Measurements from ENCODE around the gene EIF4G3. TPM values are rescaled to one million over a fixed set of nuclear protein-coding genes. Genes with fewer than 3 reads are reported as not detected.

The EIF4G3 gene
- total RNA-seq, 2 experiments from 2014 or later: 37.9 to 41.2 TPM

DNA sequence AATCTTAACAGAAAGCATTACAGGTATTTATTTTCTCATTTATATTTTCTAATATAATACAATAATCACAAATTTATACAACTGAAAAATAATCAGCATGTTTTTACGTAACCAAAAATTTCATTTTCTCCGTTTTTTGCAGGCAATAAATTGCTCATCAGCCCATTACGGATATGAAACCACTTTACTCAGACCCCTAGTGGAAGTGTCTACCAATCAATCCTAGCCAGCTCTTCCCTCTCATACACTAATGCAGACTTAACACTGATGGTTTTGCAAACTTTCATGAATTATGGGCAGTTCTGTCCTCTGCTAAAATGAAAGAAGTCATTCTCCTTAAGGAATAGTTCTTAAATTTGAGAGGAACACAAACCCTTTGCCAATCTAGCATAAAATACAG is 124.7 kb downstream of the EIF4G3 start:
- POLR2A ChIA-PET: no interaction called here
- peaks cover 11% of the 10 kb centered on the region for H3K36me3 Mint-ChIP-seq (ENCODE audit: low read depth)

DNA sequence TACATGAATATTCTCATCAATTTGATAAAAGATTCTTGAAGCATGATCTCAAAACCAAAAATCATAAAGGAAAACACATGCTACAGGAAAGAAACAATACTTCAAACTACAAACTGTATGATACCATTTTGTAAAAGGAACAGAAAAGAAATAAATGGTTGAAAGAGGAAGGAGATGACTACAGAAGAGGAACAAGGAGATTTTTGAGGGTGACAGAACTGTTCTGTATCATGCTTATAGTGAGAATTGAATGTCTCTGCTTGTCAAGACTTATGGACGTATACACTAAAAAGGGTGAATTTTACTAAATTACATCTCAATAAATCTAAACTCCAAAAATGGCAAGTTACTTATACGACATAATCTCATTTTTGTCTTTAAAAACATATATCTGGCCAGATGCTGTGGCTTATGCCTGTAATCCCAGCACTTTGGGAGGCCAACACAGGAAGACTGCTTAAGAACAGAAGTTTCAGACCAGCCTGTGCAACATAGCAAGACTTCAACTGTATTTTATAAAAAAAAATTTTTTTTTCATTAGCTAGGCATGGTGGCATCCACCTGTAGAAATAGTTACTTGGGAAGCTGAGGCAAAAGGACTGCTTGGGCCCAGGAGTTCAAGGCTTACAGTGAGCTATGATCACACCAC is 125.4 kb downstream of the EIF4G3 start:
- ATAC-seq: no peak
- Mint-ChIP-seq H3K4me1 (ENCODE audit: low read depth) (no peaks in the 10 kb centered on the region), H3K27me3 (ENCODE audit: low read depth) (no peaks in the 10 kb centered on the region), H3K27ac (no peak overlapping the region), H3K4me3 (no peak overlapping the region), H3K36me3 (ENCODE audit: low read depth) (peaks cover 11% of the 10 kb centered on the region), H3K9me3 (ENCODE audit: insufficient read depth) (no peaks in the 10 kb centered on the region)
- POLR2A ChIA-PET: no interaction called here
- CTCF ChIA-PET: no interaction called here
- no peak for DNase-seq

More for the DNA sequence above, 124.7 kb downstream of the EIF4G3 start:
- DNase-seq: no peak
- CTCF ChIA-PET: no interaction called here
- Mint-ChIP-seq H3K27ac (no peak overlapping the region), H3K27me3 (ENCODE audit: low read depth) (no peaks in the 10 kb centered on the region), H3K4me1 (ENCODE audit: low read depth) (no peaks in the 10 kb centered on the region), H3K4me3 (no peak overlapping the region), H3K9me3 (ENCODE audit: insufficient read depth) (no peaks in the 10 kb centered on the region)
- no peak for ATAC-seq

DNA sequence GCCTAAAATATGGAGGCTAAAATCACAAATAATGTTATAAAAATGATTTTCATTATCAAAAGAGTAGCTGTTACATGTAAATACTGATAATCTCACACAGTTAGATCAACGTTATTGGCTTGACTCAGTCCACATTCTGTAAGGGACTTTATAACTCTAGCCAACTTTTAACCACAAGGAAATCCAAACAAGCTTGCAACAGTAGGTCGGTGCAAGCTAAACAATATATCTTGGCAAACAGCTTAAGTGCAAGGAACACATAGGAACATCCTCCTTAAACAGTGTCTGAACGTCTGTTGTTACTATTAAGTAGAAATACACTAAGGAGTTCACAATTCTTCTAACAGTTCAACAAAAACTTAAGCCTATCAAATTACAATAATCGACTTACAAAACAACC is 126.7 kb downstream of the EIF4G3 start:
- Mint-ChIP-seq H3K27ac (no peak overlapping the region), H3K4me1 (ENCODE audit: low read depth) (no peaks in the 10 kb centered on the region), H3K9me3 (ENCODE audit: insufficient read depth) (no peaks in the 10 kb centered on the region), H3K27me3 (ENCODE audit: low read depth) (no peaks in the 10 kb centered on the region), H3K4me3 (no peak overlapping the region), H3K36me3 (ENCODE audit: low read depth) (peaks cover 14% of the 10 kb centered on the region)
- DNase-seq (no peak), ATAC-seq (no peak)
- CTCF ChIA-PET: interaction anchor here (1.3 kb wide), 1 partner anchor 13 kb away, joined by 3 read pairs; no protein-coding TSS in a partner anchor
- POLR2A ChIA-PET: no interaction called here

DNA sequence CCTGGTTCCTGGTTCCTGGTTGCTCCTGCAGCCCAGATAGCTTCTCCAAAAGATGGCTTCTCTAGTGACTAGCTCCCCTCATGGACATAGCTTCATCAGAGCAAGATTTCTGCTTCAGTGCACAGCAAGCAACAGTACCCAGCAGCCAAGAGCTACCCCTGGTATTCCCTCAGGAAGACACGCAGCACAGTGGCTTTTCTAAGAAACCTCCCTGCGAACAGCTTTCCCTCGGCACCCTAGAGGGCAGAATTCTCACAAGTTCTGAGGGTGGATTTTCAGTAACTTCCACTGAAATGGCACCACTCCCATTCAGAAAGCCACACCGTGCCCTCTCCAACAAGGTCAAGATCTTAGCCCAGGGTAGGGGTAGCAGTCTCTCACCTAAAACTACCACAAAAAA is 128.2 kb downstream of the EIF4G3 start:
- CTCF ChIA-PET: interaction anchor here (1.2 kb wide), 1 partner anchor 42 kb away, joined by 3 read pairs; no protein-coding TSS in a partner anchor

DNA sequence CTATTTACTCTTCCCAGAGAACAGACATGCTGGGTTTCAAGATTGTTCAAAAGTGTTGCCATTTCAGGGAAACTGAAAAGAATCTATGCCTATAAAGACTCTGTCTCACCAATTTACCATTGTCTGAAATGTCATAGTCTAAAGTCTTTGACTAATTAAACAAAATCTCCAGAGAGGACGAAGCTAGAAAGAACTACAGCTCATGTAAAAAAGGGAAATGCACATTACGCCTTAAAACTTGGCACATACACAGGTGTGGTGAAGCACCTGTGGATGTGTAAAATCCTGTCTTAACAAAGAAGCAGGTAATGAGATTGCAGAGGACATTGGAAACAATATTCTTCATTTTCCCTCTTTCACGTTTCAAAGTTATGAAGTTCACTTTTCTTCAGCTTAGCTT is 130.6 kb downstream of the EIF4G3 start:
- ATAC-seq (no peak), DNase-seq (no peak)
- Mint-ChIP-seq H3K27me3 (ENCODE audit: low read depth) (no peaks in the 10 kb centered on the region), H3K27ac (no peak overlapping the region), H3K9me3 (ENCODE audit: insufficient read depth) (no peaks in the 10 kb centered on the region), H3K36me3 (ENCODE audit: low read depth) (peaks cover 18% of the 10 kb centered on the region), H3K4me1 (ENCODE audit: low read depth) (no peaks in the 10 kb centered on the region), H3K4me3 (no peak overlapping the region)
- ChIA-PET CTCF (no interaction called here), POLR2A (no interaction called here)

More for the DNA sequence above, 128.2 kb downstream of the EIF4G3 start:
- Mint-ChIP-seq H3K36me3 (ENCODE audit: low read depth) (peaks cover 14% of the 10 kb centered on the region), H3K4me1 (ENCODE audit: low read depth) (no peaks in the 10 kb centered on the region), H3K27me3 (ENCODE audit: low read depth) (no peaks in the 10 kb centered on the region), H3K9me3 (ENCODE audit: insufficient read depth) (no peaks in the 10 kb centered on the region), H3K4me3 (no peak overlapping the region), H3K27ac (no peak overlapping the region)
- POLR2A ChIA-PET: no interaction called here
- ATAC-seq: no peak
- DNase-seq: no peak

DNA sequence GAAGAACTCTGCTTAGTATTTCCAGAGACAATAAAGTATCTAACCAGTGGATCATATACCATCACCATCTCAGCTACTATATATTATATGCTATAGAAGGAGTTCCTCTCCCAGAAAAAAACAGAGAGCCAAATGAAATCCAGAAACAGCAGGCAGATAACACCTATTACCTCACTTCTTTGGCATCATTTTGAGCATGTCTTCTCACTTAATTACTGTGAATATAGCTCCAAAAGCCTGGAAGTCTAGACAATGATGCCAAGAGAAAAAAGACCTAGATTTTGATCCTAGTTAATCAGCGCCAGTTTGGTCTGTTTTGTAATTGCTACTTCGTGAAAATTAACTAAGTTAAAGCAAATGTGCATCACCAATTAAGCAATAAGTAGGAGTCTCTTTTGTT is 131.3 kb downstream of the EIF4G3 start:
- Mint-ChIP-seq H3K27ac (no peak overlapping the region), H3K9me3 (ENCODE audit: insufficient read depth) (no peaks in the 10 kb centered on the region), H3K36me3 (ENCODE audit: low read depth) (peaks cover 18% of the 10 kb centered on the region), H3K4me1 (ENCODE audit: low read depth) (no peaks in the 10 kb centered on the region), H3K27me3 (ENCODE audit: low read depth) (no peaks in the 10 kb centered on the region), H3K4me3 (no peak overlapping the region)
- ATAC-seq: no peak
- DNase-seq: no peak
- ChIA-PET CTCF (interaction anchor here (0.5 to 1.3 kb wide), 3 partner anchors 23 to 649 kb away, joined by 3 to 4 read pairs (median 3); no protein-coding TSS in a partner anchor), POLR2A (no interaction called here)

DNA sequence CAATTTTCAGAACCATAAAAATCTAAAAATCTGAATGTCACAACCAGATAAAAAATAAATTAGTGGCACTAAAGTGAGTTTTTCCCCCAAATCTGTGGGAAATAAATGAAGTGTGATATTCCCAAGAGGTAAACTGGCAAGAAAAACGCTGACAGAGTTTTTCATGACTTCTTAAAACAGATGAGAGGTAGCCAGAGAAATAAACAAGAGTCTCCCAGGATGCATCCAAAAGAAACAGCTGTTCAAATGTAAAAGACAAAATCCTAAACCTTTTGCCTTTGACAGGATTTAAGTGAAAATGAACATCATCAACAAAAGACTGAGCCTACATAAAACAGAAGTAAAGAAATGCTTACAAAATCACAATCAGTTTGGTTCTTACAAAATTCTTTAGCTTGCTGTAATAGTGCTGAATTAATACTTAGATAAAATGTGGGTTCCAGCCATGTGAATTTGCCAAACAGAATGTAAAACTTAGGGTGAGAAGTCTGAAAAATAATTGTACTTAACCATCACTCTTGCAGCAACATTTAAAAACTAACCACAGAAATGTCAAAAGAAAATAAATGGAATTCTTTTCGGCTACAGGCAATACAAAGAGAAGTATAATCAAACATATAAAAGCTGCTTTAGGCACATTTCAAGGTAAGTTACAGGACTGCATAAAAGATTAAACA is 133.6 kb downstream of the EIF4G3 start:
- no peak overlapping the region for H3K4me3 Mint-ChIP-seq
- ATAC-seq (no peak), DNase-seq (no peak)
- peaks cover 10% of the 10 kb centered on the region for H3K36me3 Mint-ChIP-seq (ENCODE audit: low read depth)
- H3K9me3 Mint-ChIP-seq (ENCODE audit: insufficient read depth): no peaks in the 10 kb centered on the region
- no peak overlapping the region for H3K27ac Mint-ChIP-seq
- no peaks in the 10 kb centered on the region for H3K4me1 Mint-ChIP-seq (ENCODE audit: low read depth)
- no peaks in the 10 kb centered on the region for H3K27me3 Mint-ChIP-seq (ENCODE audit: low read depth)
- CTCF ChIA-PET: interaction anchor here (1.3 to 1.6 kb wide), 2 partner anchors 63 to 152 kb away, joined by 3 read pairs; no protein-coding TSS in a partner anchor
- POLR2A ChIA-PET: no interaction called here

DNA sequence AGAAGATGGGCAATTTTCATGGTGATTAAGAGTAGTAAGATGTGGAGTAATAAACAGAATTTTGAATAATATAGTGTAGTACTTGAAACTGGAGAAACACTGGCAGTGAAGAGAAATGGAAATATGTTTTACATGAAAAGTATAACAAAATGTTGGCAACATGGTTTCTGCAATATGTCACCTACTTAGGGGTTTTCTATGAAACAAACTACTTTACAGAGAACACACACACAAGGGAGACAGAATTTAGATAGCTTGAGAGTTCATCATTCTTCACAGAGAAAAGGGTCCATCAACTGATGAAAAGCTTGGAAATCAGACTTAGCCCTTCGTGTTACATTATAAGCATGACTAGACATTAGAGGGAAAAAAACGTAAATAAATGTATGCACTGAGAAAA is 135.2 kb downstream of the EIF4G3 start:
- Mint-ChIP-seq H3K9me3 (ENCODE audit: insufficient read depth) (no peaks in the 10 kb centered on the region), H3K27me3 (ENCODE audit: low read depth) (no peaks in the 10 kb centered on the region), H3K27ac (no peak overlapping the region), H3K4me3 (no peak overlapping the region), H3K4me1 (ENCODE audit: low read depth) (no peaks in the 10 kb centered on the region), H3K36me3 (ENCODE audit: low read depth) (peaks cover 13% of the 10 kb centered on the region)
- ChIA-PET POLR2A (no interaction called here), CTCF (interaction anchor here (1.2 kb wide), 1 partner anchor 16 kb away, joined by 3 read pairs; no protein-coding TSS in a partner anchor)
- DNase-seq (no peak), ATAC-seq (no peak)

DNA sequence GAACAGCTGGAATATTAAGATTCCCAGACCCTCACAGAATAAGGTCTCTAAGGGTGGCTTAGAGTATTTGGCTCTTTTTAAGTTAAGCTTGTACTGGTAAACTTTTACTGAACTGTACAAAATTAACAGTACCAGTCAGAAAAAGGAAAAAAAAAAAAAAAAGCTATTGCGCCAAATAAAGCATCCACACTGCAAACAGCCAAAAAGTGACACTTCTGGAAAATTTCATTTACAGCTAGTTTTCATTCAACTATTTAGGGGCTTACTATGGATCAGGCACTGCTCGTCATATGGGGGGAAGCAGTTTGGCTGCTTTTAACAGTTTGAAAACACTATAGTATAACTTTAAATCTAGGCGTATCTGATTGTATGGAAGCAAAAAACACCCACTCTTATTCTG is 139.6 kb downstream of the EIF4G3 start:
- no peaks in the 10 kb centered on the region for H3K27me3 Mint-ChIP-seq (ENCODE audit: low read depth)
- ATAC-seq (no peak), DNase-seq (no peak)
- H3K9me3 Mint-ChIP-seq (ENCODE audit: insufficient read depth): no peaks in the 10 kb centered on the region
- POLR2A ChIA-PET: no interaction called here
- CTCF ChIA-PET: interaction anchor here (0.6 to 1.1 kb wide), 2 partner anchors 12 to 105 kb away, joined by 3 read pairs; no protein-coding TSS in a partner anchor
- H3K4me3 Mint-ChIP-seq: no peak overlapping the region
- H3K27ac Mint-ChIP-seq: no peak overlapping the region
- peaks cover 12% of the 10 kb centered on the region for H3K36me3 Mint-ChIP-seq (ENCODE audit: low read depth)
- H3K4me1 Mint-ChIP-seq (ENCODE audit: low read depth): no peaks in the 10 kb centered on the region

DNA sequence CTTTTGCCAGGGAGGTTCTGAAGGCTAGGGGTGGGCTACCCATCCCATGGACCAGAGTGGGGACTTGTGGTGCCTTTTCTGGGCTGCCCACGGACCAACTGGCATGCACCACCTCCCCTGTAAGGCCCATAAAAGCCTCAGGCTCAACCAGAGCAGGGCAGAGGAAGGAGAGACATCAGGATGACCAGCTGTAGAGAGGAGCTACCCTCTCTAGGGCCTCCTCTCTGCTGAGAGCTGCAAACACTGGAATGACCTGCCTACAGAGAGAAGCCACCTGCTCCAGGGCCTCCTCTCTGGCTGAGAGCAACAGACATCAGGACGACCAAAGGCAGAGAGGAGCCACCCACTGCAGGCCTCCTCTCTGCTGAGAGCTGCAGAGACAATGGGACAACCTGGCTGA is 140.9 kb downstream of the EIF4G3 start:
- CTCF ChIA-PET: no interaction called here

DNA sequence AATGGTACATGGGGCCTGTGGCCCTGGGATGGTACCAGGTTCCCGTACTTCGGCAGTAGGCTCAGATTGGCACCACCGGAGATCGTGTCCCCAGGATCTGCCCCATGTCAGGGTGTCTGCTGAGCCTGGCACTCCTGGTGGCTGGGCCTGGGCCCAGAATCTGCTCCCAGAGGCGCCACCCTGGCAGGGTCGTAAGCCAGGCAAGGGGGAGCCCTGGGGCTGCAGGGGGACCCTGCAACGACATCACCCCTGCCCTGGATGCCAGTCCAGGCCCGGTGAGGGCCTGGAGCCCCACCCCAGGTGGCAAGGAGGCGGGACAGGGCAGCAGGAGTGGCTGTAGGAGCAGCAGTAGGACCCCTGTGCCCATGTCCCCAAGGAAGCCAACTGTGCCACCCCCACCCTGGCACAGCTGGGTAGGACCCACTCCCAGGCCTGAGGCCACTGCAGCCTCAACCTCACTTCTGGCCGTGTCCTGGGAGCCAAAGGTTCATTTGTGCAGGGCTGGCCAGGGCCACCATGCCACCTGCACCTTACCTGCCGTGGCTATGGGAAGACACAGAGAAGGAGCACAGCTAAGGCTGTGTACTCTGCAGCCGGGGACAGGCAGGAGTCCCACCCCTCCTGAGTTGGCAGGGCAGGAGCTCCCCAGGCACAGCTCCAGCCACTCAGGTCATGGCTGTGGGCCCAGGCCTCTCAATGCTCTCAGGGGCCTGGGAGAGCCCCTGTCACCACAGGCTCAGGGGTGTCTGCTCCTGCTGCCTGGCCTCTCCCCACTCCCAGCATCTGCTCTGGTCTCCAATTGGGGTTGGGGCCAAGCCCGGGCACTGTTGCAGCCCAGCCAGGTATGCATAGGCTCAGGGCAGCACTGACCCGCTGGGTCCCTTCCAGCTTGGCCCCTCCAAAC is 141.7 kb downstream of the EIF4G3 start:
- no peaks in the 10 kb centered on the region for H3K4me1 Mint-ChIP-seq (ENCODE audit: low read depth)
- H3K4me3 Mint-ChIP-seq: no peak overlapping the region
- H3K27me3 Mint-ChIP-seq (ENCODE audit: low read depth): no peaks in the 10 kb centered on the region
- ChIA-PET POLR2A (no interaction called here), CTCF (no interaction called here)
- H3K27ac Mint-ChIP-seq: no peak overlapping the region
- DNase-seq (no peak), ATAC-seq (no peak)
- H3K36me3 Mint-ChIP-seq (ENCODE audit: low read depth): peaks cover 10% of the 10 kb centered on the region
- H3K9me3 Mint-ChIP-seq (ENCODE audit: insufficient read depth): no peaks in the 10 kb centered on the region

More for the DNA sequence above, 140.9 kb downstream of the EIF4G3 start:
- Mint-ChIP-seq H3K27me3 (ENCODE audit: low read depth) (no peaks in the 10 kb centered on the region), H3K36me3 (ENCODE audit: low read depth) (peaks cover 8% of the 10 kb centered on the region), H3K4me1 (ENCODE audit: low read depth) (no peaks in the 10 kb centered on the region), H3K27ac (no peak overlapping the region), H3K9me3 (ENCODE audit: insufficient read depth) (no peaks in the 10 kb centered on the region), H3K4me3 (no peak overlapping the region)
- POLR2A ChIA-PET: no interaction called here
- ATAC-seq (no peak), DNase-seq (no peak)

DNA sequence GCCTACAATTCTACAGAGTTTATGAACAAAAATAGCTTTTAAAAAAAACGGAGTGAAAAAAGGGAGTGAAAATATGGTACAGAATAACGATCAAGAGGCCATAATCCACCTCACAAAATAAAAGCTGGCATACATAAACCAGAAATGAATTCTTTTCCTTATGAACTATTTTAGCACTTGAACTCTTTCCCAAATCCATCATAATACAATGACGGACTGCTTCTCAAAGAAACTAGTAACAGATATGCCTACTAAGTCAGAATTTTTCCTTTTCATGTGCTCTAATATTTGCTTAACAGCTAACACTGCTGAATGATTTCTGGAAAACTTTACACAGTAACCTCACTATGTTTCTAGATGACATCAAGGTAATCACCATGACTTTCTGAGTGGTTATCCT is 144.0 kb downstream of the EIF4G3 start:
- Mint-ChIP-seq H3K27ac (no peak overlapping the region), H3K27me3 (ENCODE audit: low read depth) (no peaks in the 10 kb centered on the region), H3K36me3 (ENCODE audit: low read depth) (peaks cover 12% of the 10 kb centered on the region), H3K4me1 (ENCODE audit: low read depth) (peaks cover 5% of the 10 kb centered on the region), H3K9me3 (ENCODE audit: insufficient read depth) (no peaks in the 10 kb centered on the region), H3K4me3 (no peak overlapping the region)
- DNase-seq (no peak), ATAC-seq (no peak)
- ChIA-PET CTCF (no interaction called here), POLR2A (no interaction called here)
